DND-41 (cell line): Measurements from ENCODE around the gene PRKAB1.

Experiments
- EZH2 ChIP-seq: IDR thresholded peaks from 3 replicates; pipeline ENCODE4 v1.6.1; 2012; ENCODE audit warnings: borderline replicate concordance, low read depth, mild to moderate bottlenecking, moderate library complexity, low read length, inconsistent platforms; ENCODE audit not compliant: severe bottlenecking
- TF ChIP-seq, protein P1 (sequence below): IDR thresholded peaks from 2 replicates; pipeline ENCODE4 v1.5.1; 2012; ENCODE audit warnings: borderline replicate concordance, low read length, moderate library complexity, mild to moderate bottlenecking; ENCODE audit not compliant: poor library complexity, severe bottlenecking; ENCODE audit errors: extremely low read depth

DNA sequence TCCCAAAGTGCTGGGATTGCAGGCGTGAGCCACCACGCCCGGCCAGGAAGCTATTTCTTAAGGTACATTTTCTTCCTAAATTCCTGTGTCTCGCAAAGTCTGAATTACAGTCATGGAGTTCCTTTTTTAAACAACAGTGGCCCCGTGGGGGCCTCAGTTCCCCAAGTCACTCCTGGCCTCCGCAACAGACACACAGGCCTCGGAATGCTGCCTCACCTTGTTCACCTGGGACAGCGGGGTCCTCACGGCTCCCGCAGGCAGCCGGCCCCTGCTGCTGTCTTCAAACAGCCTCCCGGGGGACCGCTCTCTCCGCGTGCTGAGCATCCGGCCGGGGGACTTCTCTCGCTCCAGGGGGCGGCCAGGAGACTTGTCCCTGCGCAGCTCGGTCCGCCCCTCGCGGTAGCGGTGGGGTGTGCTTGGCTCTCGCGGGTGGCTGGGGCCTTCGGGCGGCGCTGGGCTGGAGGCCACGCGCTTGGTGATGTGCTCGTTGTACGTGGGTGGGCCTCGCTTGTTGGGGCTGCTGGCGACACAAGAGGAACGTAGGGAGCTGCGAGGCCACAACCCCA, 22.1 kb downstream of the PRKAB1 start:
- TF ChIP-seq, protein P1, sequence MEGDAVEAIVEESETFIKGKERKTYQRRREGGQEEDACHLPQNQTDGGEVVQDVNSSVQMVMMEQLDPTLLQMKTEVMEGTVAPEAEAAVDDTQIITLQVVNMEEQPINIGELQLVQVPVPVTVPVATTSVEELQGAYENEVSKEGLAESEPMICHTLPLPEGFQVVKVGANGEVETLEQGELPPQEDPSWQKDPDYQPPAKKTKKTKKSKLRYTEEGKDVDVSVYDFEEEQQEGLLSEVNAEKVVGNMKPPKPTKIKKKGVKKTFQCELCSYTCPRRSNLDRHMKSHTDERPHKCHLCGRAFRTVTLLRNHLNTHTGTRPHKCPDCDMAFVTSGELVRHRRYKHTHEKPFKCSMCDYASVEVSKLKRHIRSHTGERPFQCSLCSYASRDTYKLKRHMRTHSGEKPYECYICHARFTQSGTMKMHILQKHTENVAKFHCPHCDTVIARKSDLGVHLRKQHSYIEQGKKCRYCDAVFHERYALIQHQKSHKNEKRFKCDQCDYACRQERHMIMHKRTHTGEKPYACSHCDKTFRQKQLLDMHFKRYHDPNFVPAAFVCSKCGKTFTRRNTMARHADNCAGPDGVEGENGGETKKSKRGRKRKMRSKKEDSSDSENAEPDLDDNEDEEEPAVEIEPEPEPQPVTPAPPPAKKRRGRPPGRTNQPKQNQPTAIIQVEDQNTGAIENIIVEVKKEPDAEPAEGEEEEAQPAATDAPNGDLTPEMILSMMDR, result no peak
- no peak for TF ChIP-seq EZH2
